SK-N-SH (cell line): ENCODE results near the gene LGI4.

Experiments used
- EP300 ChIP-seq, 2 experiments: IDR thresholded peaks; 2 replicates each; pipeline versions ENCODE4 v1.4.0 to v1.6.1; 2012; ENCODE audit warnings: borderline replicate concordance in 1 of 2, low read depth in 1 of 2, low read length in 1 of 2
- EZH2phosphoT487 ChIP-seq: fragments of 200-600 bp; sonication (generic); IDR thresholded peaks from 2 replicates; pipeline ENCODE4 v1.6.1; 2017; ENCODE audit warnings: low read depth, mixed run types, mild to moderate bottlenecking, antibody characterized with exemption, moderate library complexity, borderline replicate concordance
- RAD21 ChIP-seq: IDR thresholded peaks from 2 replicates; pipeline ENCODE4 v1.6.1; 2012; ENCODE audit warnings: mild to moderate bottlenecking, low read length
- RFX5 ChIP-seq: IDR thresholded peaks from 2 replicates; pipeline ENCODE4 v1.6.1; 2012; ENCODE audit warnings: mild to moderate bottlenecking, improper control_type of control experiment, low read length
- TF ChIP-seq, protein P1 (sequence below): IDR thresholded peaks from 2 replicates; pipeline ENCODE4 v1.6.1; 2012; ENCODE audit warnings: mild to moderate bottlenecking, low read depth, low read length, moderate library complexity
- TF ChIP-seq, protein P2 (sequence below): fragments of 150-350 bp; IDR thresholded peaks from 2 replicates; pipeline ENCODE4 v1.6.1; 2017; ENCODE audit warnings: antibody characterized with exemption, low read length, low read depth, borderline replicate concordance
- TF ChIP-seq, protein P3 (sequence below): IDR thresholded peaks from 2 replicates; pipeline ENCODE4 v1.4.0; 2012; ENCODE audit warnings: low read depth

DNA sequence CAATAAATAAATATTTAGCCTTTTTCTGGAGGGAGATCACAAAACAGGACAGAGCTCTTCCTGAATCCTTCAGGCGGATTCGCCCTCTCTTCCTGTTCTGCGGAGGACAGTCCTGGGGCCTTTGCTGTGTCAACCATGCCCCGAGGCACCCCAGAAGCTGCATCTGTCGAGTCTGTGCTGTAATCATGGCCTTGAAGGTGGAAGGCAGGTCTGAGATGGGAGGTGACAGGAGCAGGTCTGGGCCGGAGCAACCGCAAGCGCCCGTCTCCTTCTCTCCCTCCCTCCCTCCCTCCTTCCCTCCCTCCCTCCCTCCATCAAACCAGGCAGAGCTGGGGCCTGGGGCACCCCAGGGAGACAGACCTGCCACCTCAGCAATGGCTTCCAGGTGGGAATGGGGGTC lies 23.9 kb downstream of the LGI4 start:
- TF ChIP-seq, protein P1, sequence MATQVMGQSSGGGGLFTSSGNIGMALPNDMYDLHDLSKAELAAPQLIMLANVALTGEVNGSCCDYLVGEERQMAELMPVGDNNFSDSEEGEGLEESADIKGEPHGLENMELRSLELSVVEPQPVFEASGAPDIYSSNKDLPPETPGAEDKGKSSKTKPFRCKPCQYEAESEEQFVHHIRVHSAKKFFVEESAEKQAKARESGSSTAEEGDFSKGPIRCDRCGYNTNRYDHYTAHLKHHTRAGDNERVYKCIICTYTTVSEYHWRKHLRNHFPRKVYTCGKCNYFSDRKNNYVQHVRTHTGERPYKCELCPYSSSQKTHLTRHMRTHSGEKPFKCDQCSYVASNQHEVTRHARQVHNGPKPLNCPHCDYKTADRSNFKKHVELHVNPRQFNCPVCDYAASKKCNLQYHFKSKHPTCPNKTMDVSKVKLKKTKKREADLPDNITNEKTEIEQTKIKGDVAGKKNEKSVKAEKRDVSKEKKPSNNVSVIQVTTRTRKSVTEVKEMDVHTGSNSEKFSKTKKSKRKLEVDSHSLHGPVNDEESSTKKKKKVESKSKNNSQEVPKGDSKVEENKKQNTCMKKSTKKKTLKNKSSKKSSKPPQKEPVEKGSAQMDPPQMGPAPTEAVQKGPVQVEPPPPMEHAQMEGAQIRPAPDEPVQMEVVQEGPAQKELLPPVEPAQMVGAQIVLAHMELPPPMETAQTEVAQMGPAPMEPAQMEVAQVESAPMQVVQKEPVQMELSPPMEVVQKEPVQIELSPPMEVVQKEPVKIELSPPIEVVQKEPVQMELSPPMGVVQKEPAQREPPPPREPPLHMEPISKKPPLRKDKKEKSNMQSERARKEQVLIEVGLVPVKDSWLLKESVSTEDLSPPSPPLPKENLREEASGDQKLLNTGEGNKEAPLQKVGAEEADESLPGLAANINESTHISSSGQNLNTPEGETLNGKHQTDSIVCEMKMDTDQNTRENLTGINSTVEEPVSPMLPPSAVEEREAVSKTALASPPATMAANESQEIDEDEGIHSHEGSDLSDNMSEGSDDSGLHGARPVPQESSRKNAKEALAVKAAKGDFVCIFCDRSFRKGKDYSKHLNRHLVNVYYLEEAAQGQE: no peak
- TF ChIP-seq, protein P2, sequence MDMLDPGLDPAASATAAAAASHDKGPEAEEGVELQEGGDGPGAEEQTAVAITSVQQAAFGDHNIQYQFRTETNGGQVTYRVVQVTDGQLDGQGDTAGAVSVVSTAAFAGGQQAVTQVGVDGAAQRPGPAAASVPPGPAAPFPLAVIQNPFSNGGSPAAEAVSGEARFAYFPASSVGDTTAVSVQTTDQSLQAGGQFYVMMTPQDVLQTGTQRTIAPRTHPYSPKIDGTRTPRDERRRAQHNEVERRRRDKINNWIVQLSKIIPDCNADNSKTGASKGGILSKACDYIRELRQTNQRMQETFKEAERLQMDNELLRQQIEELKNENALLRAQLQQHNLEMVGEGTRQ: no peak
- TF ChIP-seq, protein P3, sequence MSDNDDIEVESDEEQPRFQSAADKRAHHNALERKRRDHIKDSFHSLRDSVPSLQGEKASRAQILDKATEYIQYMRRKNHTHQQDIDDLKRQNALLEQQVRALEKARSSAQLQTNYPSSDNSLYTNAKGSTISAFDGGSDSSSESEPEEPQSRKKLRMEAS: no peak
- TF ChIP-seq RFX5 (no peak), EP300 (IDR thresholded peaks at IDR 0.05; ENCODE audit: borderline replicate concordance in 1 of 2, low read depth in 1 of 2, low read length in 1 of 2) (no peak), RAD21 (no peak), EZH2phosphoT487 (no peak)
